Activated B cell treated with CpG ODN at 0.5 μM for 24 hours (primary cell): Measurements from ENCODE around the gene PARS2. TPM values are rescaled to one million over a fixed set of nuclear protein-coding genes. Genes with fewer than 3 reads are reported as not detected.

Experiments
- ATAC-seq: fragments of 200-7000 bp; cut with Tn5 transposase; one replicate; pipeline ENCODE4 v1.10.0; 2021; ENCODE audit warnings: low read depth, mild to moderate bottlenecking, moderate library complexity
- CTCF ChIA-PET: fragments of 350-600 bp; sonication (Branson Sonifier 250); formaldehyde crosslinking; loops from one replicate; lab custom pipeline; 2021; ENCODE audit warnings: antibody characterized with exemption; lab: Charles Lee
- POLR2A ChIA-PET: fragments of 350-600 bp; sonication (Branson Sonifier 250); formaldehyde crosslinking; loops from one replicate; lab custom pipeline; 2021; ENCODE audit warnings: antibody characterized with exemption; lab: Charles Lee
- DNase-seq: peaks from one replicate; pipeline ENCODE4 v3.0.0; 2022
- H3K27ac Mint-ChIP-seq: one replicate; pipeline ENCODE4 v1.8.0; 2020; ENCODE audit warnings: mixed read lengths
- H3K27me3 Mint-ChIP-seq: one replicate; pipeline ENCODE4 v1.8.0; 2021; ENCODE audit warnings: mixed read lengths
- H3K36me3 Mint-ChIP-seq: one replicate; pipeline ENCODE4 v1.8.0; 2021; ENCODE audit warnings: low read depth, mixed read lengths
- H3K4me1 Mint-ChIP-seq: one replicate; pipeline ENCODE4 v1.8.0; 2021; ENCODE audit warnings: mixed read lengths
- H3K4me3 Mint-ChIP-seq: one replicate; pipeline ENCODE4 v1.8.0; 2020; ENCODE audit warnings: mild to moderate bottlenecking, mixed read lengths
- H3K9me3 Mint-ChIP-seq: one replicate; pipeline ENCODE4 v1.8.0; 2020; ENCODE audit warnings: mixed read lengths
- CTCF ChIP-seq: fragments of 200-600 bp; IDR thresholded peaks from one replicate; pipeline ENCODE4 v1.8.0; 2022; ENCODE audit warnings: antibody characterized with exemption, mild to moderate bottlenecking
- intact Hi-C: fragments of 100-400 bp; cut with micrococcal nuclease; formaldehyde crosslinking; loops from one replicate; pipeline ENCODE4 v1.15.1; 2024
- total RNA-seq: library from RNA; stranded (reverse); gene quantifications from 2 replicates; pipeline ENCODE4 v1.2.3, GENCODE V29; 2022

The PARS2 gene
- total RNA-seq, 1 donor from 2014 or later: 4.3 TPM

- ATAC-seq (no peak), DNase-seq (no peak)
- no peaks in the 10 kb centered on the region for H3K9me3 Mint-ChIP-seq
- intact Hi-C loops: loop anchor here (10.0 kb wide), 1 partner anchor 447 kb away; the partner anchor contains the start of gene USP24
- H3K27me3 Mint-ChIP-seq: no peaks in the 10 kb centered on the region
- H3K4me3 Mint-ChIP-seq: no peak overlapping the region
- TF ChIP-seq CTCF: no peak
- H3K27ac Mint-ChIP-seq: no peak overlapping the region
- ChIA-PET CTCF (no interaction called here), POLR2A (no interaction called here)
- H3K4me1 Mint-ChIP-seq: peaks cover 21% of the 10 kb centered on the region
- H3K36me3 Mint-ChIP-seq: peaks cover 4% of the 10 kb centered on the region
These were observed 3.8 kb upstream of the PARS2 start for GRCh38 chr1:54768093-54768492.

GRCh38 chr1:54767526-54767925, 3.2 kb upstream of the PARS2 start:
- H3K4me3 Mint-ChIP-seq: no peak overlapping the region
- peaks cover 4% of the 10 kb centered on the region for H3K36me3 Mint-ChIP-seq
- no peak overlapping the region for H3K27ac Mint-ChIP-seq
- no peaks in the 10 kb centered on the region for H3K27me3 Mint-ChIP-seq
- intact Hi-C loops: loop anchor here (10.0 kb wide), 1 partner anchor 447 kb away; the partner anchor contains the start of gene USP24
- CTCF ChIA-PET: no interaction called here
- no peak for TF ChIP-seq CTCF
- ATAC-seq: no peak
- POLR2A ChIA-PET: no interaction called here
- DNase-seq: no peak
- peaks cover 24% of the 10 kb centered on the region for H3K4me1 Mint-ChIP-seq
- no peaks in the 10 kb centered on the region for H3K9me3 Mint-ChIP-seq

- H3K36me3 Mint-ChIP-seq: peaks cover 4% of the 10 kb centered on the region
- no peaks in the 10 kb centered on the region for H3K9me3 Mint-ChIP-seq
- ATAC-seq (no peak), DNase-seq (no peak)
- TF ChIP-seq CTCF: no peak
- ChIA-PET POLR2A (interaction anchor here (1.3 kb wide), 1 partner anchor 35 kb away, joined by 3 read pairs; no protein-coding TSS in a partner anchor), CTCF (no interaction called here)
- no peak overlapping the region for H3K27ac Mint-ChIP-seq
- no peaks in the 10 kb centered on the region for H3K27me3 Mint-ChIP-seq
- no peak overlapping the region for H3K4me3 Mint-ChIP-seq
- intact Hi-C loops: loop anchor here (10.0 kb wide), 1 partner anchor 448 kb away; the partner anchor contains the start of gene USP24
- peaks cover 24% of the 10 kb centered on the region for H3K4me1 Mint-ChIP-seq
These were observed 2.4 kb upstream of the PARS2 start for GRCh38 chr1:54766726-54767125.

GRCh38 chr1:54764922-54765561, 719 bp upstream of the PARS2 start:
- no peaks in the 10 kb centered on the region for H3K9me3 Mint-ChIP-seq
- peak; percentile 16 for ATAC-seq
- intact Hi-C loops: loop anchor here (1.0 to 10.0 kb wide), 11 partner anchors 36 to 927 kb away; partner anchors contain the start of genes CYB5RL, DHCR24, LRRC42 and MRPL37
- peak overlapping the region; percentile 89 for H3K27ac Mint-ChIP-seq
- H3K4me1 Mint-ChIP-seq: peaks cover 24% of the 10 kb centered on the region
- H3K27me3 Mint-ChIP-seq: no peaks in the 10 kb centered on the region
- CTCF ChIA-PET: interaction anchor here (0.7 to 1.0 kb wide), 2 partner anchors 37 to 548 kb away, joined by 3 read pairs; no protein-coding TSS in a partner anchor
- DNase-seq: no peak
- peaks cover 4% of the 10 kb centered on the region for H3K36me3 Mint-ChIP-seq
- no peak for TF ChIP-seq CTCF
- POLR2A ChIA-PET: interaction anchor here (1.0 to 1.8 kb wide), 3 partner anchors 50 to 820 kb away, joined by 3 to 9 read pairs (median 4); partner anchors contain the start of genes IFT25, LRRC42, TMEM59 and TTC4
- H3K4me3 Mint-ChIP-seq: peak overlapping the region; percentile 90

GRCh38 chr1:54763816-54764132, 549 bp downstream of the PARS2 start:
- Mint-ChIP-seq H3K36me3 (peaks cover 4% of the 10 kb centered on the region), H3K4me3 (peak overlapping the region; percentile 90), H3K4me1 (peaks cover 24% of the 10 kb centered on the region), H3K27me3 (no peaks in the 10 kb centered on the region), H3K9me3 (no peaks in the 10 kb centered on the region), H3K27ac (peak overlapping the region; percentile 89)
- intact Hi-C loops: loop anchor here (1.0 to 10.0 kb wide), 11 partner anchors 38 to 925 kb away; partner anchors contain the start of genes CYB5RL, DHCR24, LRRC42 and MRPL37
- DNase-seq (no peak), ATAC-seq (no peak)
- CTCF ChIA-PET: no interaction called here
- no peak for TF ChIP-seq CTCF
- POLR2A ChIA-PET: interaction anchor here (2.9 kb wide), 1 partner anchor 48 kb away, joined by 13 read pairs; the partner anchor contains the start of gene TTC4
